T-helper 1 cell treated with Interleukin-12 subunit alpha and Interleukin-12 subunit beta and Interleukin-4 antibody, amounts not matched to agents 30 ng/mL and 1 ng/mL, for 36 hours (primary cell): Measurements from ENCODE around the gene RTKN. TPM values are rescaled to one million over a fixed set of nuclear protein-coding genes. Genes with fewer than 3 reads are reported as not detected.
"Not testable (repeated sequence)": the region's sequence is repeated elsewhere in the genome, so short reads cannot be mapped to it uniquely, and the experiment has no call there.

ENCODE experiments used
- intact Hi-C: fragments of 100-400 bp; cut with micrococcal nuclease; formaldehyde crosslinking; loops from one replicate; pipeline ENCODE4 v1.15.1; 2024
- total RNA-seq: library from RNA; stranded (reverse); gene quantifications from 2 replicates; pipeline ENCODE4 v1.2.3, GENCODE V29; 2022

Gene RTKN
- total RNA-seq, 1 donor from 2014 or later = 3.7 TPM

- intact Hi-C loops = no loop called here
These were observed 19.7 kb upstream of the RTKN start for GRCh38 chr2:74461187-74462053.

DNA sequence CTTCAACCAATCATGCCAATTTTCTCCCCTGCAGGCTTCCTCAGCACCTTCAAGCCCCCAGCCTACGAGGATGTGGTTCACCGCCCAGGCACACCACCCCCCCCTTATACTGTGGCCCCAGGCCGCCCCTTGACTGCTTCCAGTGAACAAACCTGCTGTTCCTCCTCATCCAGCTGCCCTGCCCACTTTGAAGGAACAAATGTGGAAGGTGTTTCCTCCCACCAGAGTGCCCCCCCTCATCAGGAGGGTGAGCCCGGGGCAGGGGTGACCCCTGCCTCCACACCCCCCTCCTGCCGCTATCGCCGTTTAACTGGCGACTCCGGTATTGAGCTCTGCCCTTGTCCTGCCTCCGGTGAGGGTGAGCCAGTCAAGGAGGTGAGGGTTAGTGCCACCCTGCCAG is 18.4 kb upstream of the RTKN start:
- intact Hi-C loops = not testable (repeated sequence)

DNA sequence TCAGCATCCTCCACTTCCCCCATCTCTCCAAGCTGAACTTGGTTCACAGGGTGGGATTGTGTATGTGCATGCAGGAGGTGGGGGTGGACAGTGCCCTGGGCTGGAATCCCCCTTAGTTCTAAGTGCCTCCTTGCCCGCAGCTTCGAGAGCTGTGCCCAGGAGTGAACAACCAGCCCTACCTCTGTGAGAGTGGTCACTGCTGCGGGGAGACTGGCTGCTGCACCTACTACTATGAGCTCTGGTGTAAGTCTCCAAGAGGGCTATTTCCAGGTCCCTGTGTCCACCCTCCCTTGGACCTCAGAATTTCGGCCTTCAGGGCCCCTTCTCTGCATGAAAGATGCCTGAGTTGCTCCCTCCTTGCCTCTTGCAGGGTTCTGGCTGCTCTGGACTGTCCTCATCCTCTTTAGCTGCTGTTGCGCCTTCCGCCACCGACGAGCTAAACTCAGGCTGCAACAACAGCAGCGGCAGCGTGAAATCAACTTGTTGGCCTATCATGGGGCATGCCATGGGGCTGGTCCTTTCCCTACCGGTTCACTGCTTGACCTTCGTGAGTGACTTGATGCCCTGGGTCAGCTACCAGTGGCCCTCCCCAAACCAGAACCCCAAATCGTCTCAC is 17.9 kb upstream of the RTKN start:
- intact Hi-C loops = loop anchor here (2.0 to 5.0 kb wide), 4 partner anchors 195 to 1072 kb away; partner anchors contain the start of genes ALMS1 and SEMA4F

DNA sequence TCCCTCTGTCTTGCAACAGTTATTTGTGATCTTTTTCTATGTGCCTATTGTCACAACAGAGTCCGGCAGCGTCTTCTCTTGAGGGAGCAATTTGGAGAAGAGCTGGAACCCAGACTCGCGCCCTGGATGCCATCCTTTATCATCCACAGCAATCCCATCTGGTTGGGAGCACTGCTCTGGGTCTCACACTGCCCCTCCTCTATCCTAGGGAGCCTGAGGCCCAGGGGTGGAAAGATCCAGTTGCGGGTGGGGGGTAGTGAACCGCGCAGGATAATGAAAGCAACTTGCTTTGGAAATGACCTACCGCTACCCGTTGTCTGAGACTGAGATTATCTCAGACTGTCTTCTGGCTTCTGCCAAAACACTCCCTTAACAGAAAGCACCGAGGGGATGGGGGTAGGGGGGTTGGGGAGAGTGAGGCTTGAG is 17.2 kb upstream of the RTKN start:
- intact Hi-C loops = loop anchor here (1.0 to 5.0 kb wide), 15 partner anchors 7 to 1225 kb away; partner anchors contain the start of genes ALMS1, AUP1, C2orf81 and CCT7

- intact Hi-C loops = loop anchor here (1.0 to 5.0 kb wide), 15 partner anchors 8 to 1224 kb away; partner anchors contain the start of genes ALMS1, AUP1, C2orf81 and CCT7
These were observed 16.6 kb upstream of the RTKN start, which contains the start of gene WBP1 for GRCh38 chr2:74458132-74458937. TSS of gene WBP1 (plus strand) at chr2:74458438. CDS start at chr2:74458603, 165 bp downstream.

- intact Hi-C loops = loop anchor here (1.0 to 5.0 kb wide), 15 partner anchors 9 to 1223 kb away; partner anchors contain the start of genes ALMS1, AUP1, C2orf81 and CCT7
These were observed 15.9 kb upstream of the RTKN start for GRCh38 chr2:74457549-74458131.

- intact Hi-C loops = loop anchor here (5.0 kb wide), 1 partner anchor 1070 kb away; the partner anchor contains the start of gene ALMS1
These were observed 15.4 kb upstream of the RTKN start for GRCh38 chr2:74457129-74457548.

- intact Hi-C loops = loop anchor here (1.0 to 5.0 kb wide), 17 partner anchors 10 to 1222 kb away; partner anchors contain the start of genes ALMS1, AUP1, DGUOK and DOK1
These were observed 13.1 kb upstream of the RTKN start, which contains the start of gene INO80B for GRCh38 chr2:74454654-74455511. TSS of gene INO80B (plus strand) at chr2:74455087. CDS start at chr2:74455117, 30 bp downstream.

- intact Hi-C loops = no loop called here
These were observed 8.9 kb upstream of the RTKN start for GRCh38 chr2:74450570-74451190.

- intact Hi-C loops = no loop called here
These were observed 7.0 kb upstream of the RTKN start for GRCh38 chr2:74448771-74449170.

DNA sequence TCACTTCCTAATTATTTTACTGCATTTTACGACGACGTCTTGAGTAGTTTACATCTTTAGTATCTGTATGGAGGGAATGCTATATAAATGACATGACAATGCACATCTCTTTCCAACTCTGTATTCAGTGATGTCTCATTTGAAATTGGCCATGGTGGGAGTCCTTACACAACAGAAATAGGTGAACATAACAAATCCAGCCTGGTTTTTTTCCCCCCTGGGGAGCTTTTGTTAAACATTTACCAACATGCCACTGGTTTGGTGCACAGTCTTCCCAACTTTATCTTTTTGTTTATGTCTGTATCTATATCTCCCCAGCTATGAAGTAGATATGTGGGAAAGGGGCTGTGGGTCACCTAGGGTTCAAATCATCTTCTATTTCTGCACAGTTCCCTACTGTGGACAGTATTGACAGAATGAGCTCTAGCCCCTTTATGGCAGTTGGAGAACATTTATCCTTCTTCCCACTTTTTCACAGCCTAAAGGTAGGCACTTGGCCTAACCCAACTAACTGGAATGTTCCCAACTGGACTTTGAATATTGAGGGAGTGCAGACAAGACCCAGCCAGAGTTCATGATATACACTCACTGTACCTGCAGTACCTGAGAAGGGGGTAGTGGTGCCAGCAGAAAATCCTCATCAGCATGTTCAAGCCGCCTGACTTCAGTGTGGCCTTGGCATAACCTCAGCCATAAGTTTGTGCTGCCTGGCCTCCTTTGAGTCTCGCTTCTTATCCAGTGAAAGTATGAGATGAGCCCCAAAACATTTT is 5.7 kb upstream of the RTKN start:
- intact Hi-C loops = no loop called here

DNA sequence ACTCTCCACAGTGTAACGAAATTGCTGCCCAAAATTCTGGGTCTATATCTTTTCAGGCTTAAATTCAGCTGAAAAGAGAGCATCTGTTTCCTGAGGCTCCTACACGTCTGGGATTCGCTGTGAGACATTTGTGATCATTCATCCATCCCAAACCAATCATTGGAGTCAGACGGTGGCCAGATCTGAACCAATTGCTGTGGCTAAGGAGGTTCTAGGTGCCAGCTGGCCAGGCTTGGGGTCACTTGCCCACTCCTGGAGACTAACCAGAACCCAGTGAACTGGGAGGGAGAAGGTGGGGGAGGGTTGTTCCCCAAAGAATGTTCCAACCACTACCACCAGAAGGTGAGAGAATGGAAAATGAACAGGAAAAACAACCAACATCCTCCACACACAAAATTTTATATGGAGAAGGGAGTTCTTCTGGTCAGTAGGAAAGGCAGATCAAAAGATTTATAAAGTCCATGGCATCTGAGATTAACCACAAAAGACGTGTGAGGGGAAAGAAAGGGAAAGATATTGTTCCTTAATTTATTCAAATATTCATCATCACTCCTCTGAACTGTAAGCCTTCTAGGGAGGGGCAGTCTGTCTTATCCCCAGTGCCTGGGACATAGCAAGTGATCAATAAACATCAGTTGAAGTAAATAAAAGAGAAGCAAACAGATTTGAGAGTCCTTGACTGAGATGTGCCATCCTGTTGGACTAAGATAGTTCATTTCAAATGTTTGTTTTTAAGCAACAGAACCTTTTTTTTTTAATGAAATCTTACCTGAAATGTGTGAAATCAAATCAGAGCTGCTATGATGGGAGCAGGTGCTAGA is 3.0 kb upstream of the RTKN start:
- intact Hi-C loops = no loop called here

DNA sequence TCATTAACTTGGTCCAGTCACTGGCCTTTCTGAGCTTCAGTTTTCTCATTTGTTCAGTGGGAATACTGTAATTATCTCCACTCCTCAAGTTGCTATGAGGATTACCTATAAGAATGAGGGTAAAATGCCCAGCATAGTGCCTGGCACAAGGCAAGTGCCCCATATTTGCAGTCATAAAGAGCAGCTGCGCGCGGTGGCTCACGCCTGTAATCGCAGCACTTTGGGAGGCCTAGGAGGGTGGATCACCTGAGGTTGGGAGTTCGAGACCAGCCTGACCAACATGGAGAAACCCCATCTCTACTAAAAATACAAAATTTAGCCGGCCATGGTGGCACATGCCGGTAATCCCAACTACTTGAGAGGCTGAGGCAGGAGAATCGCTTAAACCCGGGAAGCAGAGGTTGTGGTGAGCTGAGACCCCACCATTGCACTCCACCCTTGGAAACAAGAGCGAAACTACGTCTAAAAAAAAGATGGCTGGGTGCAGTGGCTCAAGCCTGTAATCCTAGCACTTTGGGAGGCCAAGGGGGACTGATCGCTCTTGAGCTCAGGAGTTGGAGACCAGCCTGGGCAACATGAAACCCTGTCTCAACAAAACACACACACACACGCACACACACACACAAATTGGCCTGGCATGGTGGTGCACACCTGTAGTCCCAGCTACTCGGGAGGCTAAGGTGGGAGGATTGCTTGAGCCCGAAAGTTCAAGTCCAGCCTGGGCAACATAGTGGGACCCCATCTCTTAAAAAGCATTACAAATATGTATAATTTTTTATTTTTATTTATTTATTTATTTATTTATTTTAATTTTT is 953 bp upstream of the RTKN start:
- intact Hi-C loops = not testable (repeated sequence)

DNA sequence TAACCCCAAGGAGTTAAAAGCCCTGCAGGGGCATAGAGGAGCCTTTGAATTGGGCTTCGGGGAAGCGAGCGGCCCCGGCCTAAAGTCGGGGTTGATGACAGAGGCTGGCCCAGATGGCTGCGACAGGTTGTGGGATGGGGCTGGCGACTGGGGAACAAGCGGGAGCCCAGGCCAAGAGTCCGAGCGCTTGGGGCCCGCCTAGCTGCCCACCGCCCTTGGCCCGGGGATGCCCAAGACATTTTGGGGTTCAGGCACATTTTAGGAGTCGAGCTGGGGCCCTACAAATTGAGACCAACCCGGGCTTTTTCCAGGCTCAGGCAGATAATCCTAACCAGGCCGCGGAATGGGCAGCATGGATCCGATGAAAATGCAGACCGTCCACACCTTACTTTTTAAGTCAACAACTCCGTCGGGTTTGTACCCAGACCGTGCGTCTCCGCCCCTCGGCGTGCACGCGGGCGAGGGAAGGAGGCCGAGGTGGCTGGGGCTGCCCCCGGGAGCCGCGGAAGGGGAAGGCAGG is 507 bp downstream of the RTKN start:
- intact Hi-C loops = loop anchor here (1.0 kb wide), 1 partner anchor 19 kb away; no protein-coding TSS in a partner anchor

DNA sequence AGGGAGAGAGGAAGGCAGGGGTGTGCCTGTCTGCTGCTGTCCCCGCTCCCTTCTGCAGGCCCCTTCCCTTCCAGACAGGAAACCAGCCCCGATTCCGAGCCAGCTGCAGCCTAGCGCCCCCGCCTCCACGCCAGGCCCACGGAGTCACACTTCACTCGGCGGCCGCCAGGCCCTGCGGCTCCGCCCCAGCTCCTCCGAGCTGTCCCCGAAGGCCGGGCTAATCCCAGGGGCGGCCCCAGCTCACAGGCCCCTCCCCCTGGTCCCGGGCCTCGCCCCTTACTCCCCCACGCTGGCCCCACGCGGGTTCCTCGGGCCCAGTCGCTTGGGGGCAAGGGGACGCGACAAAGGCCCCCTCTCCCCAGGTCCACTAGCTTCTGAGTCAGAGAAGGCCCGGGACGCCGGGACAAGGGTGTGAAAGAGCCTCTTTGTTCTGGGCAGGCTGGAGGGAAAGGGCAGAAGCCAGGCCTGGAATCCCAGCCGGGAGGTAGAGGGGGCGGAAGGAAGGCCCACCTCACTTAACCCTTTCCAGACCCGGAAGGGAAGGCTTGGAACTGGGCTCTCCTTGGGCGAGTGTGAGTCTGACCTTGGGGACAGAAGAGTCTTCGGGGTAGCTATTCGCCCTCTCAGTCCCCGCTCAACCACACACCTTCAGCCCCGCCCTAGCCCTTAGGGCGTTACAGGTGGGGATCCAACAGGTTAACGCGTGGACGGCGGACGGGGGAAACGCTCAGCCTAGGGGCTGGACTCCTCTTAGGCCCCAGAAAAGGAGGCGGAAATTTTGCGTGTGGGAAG is 1.2 kb downstream of the RTKN start:
- intact Hi-C loops = loop anchor here (1.0 kb wide), 2 partner anchors 14 to 18 kb away; no protein-coding TSS in a partner anchor
